HG02981 (cell line): ENCODE data around the gene ATP5ME.
"Not testable (repeated sequence)": the region's sequence is repeated elsewhere in the genome, so short reads cannot be mapped to it uniquely, and the experiment has no call there.

Source experiments
- ATAC-seq: cut with Tn5 transposase; IDR thresholded peaks from one replicate; pipeline ENCODE4 v1.9.1; 2021; ENCODE audit warnings: mild to moderate bottlenecking, moderate library complexity; ENCODE audit not compliant: unreplicated experiment

The ATP5ME gene

DNA sequence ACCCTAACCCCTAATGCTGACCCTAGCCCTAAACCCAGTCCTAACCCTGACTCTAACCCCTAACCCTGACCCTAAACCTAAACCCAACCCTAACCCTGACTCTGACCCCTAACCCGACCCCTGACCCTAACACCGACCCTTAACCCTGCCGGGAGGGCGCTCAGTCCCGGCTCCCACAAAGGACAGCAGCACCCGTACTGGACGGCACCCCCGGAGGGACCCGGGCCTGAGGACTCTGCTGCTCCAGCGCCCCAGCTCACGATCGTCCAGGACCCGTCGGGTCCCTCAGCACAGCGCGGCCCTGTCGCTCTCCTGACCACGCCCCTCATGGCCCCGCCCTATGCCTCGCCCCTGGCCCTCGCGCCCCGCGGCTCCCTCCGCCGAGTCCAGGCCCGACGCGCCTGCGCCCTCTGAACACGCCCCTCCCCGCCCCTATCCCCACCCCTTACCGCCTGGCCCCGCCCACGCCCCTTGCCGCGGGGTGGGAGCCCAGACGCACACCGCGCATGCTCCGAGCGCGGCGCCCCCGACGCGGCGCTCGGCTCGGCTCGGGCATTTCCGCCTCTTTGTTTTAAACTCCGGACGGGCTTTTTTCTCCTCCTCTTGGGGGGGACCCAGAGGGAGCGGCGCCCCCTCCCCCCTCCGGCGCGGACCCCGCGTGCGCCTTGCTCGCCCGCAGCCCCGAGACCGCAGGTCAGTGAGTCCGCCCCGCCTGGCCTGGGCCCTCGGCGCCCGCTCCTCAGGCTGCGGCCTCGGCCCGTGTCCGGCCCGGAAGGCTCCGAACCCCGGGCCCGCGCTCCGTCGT is 31.4 kb upstream of the ATP5ME start, which contains the start of gene PCGF3:
Gene PCGF3 (plus strand): TSS at position 555 of the 805 bp plus-strand sequence. CDS start 27,849 bp downstream, outside the sequence.
- peak; percentile 94 for ATAC-seq

DNA sequence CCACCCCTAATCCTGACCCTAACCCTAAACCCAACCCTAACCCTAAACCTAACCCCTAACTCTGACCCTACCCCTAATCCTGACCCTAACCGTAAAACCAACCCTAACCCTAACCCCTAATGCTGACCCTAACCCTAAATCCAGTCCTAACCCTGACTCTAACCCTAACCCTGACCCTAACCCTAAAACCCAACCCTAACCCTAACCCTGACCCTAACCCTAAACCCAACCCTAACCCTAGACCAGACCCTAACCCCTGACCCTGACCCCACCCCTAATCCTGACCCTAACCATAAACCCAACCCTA is 30.8 kb upstream of the ATP5ME start:
- ATAC-seq, result no peak

DNA sequence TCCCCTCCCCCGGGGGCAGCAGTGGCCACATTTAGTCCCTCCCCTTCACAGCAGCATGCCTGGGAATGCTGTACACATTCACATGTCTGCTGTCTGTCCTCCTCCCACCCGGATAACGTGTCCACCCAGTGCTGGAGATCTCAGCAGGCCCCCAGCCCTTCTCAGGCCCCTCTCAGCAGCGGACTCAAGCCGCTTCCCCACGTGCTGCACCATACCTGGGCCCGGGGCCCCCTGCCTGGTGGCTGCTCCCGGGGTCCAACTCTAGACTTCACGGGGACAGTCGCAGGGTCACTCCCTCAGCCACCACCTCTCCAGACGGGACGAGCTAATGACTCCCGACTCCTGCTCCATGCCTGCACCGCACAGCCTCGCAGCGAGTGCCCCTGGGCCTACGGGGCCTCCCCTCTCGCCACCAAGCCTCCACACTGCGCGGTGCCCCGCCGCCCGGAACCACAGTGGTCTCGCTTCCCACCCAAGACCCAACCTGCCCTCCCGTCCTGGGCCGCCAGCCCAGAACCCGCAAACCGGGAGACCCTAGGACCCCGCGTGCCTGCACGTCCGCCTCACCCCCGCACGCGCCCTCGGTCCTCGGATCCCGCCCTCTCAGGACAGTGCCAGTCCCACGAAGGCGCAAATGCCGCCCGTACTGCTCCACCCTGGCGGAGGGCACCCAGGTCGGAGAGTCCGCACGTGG is 30.3 kb upstream of the ATP5ME start:
- ATAC-seq, result no peak

DNA sequence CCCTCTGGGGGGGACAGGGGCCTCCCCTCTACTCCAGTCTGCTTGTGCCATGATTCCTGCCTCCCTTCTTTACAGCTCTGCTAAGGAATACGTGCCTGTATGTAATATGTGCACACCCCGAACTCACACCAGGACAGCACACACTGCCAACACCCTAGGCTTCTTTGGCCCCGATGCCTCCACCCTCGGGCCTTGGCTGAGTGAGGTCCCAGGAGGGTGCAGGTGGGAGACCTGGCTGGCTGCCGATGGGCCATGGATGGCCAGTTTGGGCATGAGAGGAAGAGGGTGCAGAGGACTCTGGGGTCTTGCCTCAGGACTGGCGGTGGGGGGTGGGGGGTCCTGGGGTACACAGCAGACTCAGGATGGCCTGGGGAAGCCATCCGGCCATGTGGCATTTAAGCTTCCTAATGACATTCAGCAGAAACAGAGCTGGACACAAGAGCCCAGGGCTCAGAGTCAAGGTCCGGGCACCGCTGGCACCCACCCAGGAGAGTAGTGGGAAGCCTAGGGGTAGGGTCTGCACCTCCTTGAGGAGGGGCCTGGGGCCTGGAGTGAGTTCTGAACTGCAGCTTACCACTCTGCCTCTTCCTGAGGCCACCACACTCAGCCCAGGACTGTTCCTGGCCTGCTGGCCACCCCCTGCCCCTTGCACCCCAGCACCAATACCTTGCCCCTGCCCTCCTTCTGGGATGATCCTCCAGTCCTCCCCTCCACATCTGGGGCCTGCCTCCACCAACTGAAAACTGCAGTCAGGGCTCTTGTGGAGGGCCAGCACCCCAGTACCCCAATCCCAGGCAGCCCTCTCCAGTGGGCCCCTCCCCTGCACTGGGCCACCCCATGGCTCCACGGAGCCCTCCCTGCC is 29.5 kb upstream of the ATP5ME start:
- no peak for ATAC-seq

DNA sequence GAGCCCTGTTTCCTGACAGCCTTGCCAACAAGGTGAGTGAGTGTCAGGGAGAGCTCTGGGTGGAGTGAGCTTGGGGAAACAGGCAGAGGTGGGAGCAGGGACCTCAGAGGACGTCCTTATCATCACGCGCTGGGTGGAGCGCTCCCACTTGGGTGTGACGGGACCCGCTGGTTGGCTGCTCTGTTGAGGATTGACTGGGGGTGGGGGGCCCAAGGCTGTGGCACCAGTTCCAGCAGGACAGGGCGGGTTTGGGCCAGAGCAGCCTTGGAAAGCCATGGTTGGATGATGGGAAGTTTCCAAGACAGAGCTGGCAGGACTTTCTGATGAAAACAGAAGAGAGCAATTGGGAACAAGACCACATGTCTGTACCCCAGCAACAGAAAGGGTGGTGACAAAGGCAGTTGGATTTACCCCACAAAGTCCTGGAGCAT is 28.6 kb upstream of the ATP5ME start:
- ATAC-seq, result no peak

DNA sequence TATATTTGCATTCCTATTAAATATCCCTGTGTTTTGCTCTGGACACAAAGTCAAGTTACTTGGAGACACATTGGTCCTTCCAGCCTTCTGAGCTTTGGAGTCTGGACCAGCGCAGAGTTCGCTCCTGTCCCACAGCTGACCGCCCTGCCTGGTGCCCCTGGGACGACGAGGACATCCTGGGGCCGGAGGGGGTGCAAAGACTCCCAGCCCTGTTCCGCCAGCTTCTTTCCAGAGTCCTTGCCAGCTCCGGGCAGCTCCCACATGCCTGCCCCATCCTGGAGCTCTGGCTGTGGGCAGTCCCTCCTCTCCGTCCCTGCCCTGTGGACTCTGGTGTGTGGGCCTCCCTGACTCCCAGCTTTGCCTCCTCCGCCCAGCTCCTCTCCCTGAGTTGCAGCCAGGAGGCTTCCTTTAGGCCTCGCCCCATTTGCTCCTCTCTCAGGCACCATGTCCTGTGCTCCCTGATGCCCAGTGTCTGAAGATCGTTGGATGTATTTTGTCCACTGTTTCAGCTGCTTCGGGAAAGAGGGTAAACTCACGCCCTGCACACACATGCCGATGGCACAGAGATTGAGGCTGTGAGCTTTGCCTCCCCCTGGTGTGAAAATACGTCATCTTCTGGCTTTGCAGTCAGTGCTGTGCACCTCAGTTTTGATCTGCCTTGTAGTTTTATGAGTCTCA is 26.6 kb upstream of the ATP5ME start:
- no peak for ATAC-seq

DNA sequence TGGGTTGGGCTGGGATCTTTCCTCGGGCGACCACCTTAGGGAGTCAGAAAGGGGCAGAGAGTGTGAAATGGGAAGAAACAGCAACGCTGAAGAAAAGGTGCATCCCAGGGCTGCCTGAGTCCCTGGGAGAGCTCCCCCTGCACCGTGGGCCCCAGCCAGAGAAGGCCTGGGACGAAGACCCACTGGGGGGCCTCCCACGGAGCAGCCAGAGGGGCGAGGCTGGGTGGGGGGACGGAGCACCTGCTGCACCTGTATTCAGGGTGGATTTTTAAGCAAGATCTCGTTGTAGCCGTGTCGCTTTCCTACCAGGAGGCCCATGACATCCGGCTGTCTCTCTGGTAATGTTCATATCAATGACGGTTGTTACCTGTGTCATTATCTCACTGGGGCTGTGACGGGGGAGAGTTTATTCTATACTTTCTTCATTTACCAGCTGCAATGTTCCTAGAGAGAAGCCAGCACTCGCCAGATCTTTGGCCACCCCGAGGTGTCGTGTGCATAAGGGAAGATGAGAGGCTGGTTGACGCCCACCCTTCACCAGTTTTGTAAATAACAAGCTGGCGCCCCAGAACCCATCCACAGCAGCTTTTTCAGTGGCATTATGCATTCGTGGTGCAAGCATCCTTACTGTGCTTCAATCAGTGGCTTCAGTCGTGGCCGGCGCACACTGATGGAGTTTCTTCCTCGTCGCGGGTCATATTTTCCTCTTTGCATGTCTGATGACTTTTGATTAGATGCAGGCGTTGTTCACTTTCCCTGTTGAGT is 25.9 kb upstream of the ATP5ME start:
- ATAC-seq, result no peak

DNA sequence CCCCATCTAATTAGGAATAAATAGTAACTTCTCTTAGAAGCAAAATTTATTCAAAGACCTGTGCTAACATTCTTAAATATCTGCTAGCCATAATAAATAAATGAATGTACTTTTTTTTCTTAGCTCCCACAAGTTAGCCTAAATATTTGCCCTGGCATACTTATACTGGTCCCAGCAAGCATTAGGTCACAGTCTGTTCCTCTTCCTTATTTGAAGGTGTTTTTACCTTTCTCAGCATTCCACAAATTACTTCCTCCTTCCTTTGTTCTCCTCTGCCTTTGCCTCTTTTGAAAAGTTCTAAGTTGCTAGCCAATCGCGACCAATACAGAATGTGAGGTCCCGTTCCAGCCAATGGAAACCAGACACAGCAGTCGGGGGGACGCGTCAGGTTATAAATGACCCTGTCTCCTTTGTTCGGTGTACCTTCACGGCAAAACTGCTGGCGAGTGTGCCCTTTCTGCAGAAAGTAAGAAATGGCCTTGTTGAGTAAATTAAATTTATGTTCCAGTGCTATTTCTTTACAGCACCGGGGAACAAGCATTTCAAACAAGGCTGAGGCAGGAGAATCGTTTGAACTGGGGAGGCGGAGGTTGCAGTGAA is 20.4 kb upstream of the ATP5ME start:
- ATAC-seq, result not testable (repeated sequence)

DNA sequence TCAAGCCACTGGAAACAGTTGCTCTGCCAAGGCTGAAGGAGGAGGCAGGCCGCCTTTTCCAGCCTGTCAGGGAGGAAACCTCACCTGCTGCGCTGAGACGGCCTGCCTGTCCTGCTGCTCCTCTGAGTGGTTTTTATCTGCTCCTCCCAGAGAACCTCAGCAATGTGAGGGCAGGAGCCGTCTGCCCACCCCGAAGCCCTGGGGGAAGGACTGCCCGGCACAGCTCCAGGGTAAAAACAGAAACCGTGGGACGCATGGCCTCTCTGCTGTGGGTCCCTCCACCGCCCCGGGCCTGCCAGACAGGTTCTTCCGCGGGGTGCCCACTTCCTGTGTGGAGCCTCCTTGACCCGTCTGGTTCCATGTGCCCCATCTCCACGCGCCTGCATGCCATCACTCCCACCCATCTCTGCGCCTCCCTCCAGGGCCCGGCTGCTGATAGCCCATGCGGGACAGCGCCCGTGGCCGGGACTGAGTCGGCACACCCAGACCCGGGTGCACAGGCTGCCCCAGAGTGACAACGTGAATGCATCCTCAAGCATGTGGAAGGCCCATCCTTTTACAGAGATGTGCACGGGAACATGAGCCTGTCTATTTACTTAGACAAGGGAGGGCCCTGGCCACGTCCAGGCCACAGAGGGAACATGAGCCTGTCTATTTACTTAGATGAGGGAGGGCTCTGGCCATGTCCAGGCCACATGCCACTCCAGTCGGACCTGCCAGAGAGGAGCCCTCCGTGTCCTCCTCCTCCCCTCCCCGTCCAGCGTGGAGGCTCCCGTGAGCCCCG is 18.9 kb upstream of the ATP5ME start:
- no peak for ATAC-seq

DNA sequence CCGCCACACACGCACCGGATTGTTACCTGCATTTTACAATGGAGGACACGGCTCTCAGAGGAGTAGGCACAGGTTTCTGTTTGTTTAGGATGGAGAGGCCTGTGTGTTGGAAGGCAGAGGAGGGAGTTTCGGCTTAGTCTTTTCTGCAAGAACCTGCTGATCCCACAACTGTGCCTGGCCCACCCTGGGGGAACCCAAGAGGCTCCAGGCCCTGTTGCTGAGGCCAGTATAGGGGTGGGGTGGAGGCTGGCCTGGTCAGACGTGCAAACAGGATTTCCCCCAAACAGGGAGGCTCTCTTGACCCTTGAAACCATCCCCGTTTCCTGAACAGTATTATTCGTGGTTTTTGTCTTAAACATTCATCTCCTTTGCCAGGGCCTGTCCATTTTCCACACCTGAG is 15.6 kb upstream of the ATP5ME start:
- no peak for ATAC-seq

DNA sequence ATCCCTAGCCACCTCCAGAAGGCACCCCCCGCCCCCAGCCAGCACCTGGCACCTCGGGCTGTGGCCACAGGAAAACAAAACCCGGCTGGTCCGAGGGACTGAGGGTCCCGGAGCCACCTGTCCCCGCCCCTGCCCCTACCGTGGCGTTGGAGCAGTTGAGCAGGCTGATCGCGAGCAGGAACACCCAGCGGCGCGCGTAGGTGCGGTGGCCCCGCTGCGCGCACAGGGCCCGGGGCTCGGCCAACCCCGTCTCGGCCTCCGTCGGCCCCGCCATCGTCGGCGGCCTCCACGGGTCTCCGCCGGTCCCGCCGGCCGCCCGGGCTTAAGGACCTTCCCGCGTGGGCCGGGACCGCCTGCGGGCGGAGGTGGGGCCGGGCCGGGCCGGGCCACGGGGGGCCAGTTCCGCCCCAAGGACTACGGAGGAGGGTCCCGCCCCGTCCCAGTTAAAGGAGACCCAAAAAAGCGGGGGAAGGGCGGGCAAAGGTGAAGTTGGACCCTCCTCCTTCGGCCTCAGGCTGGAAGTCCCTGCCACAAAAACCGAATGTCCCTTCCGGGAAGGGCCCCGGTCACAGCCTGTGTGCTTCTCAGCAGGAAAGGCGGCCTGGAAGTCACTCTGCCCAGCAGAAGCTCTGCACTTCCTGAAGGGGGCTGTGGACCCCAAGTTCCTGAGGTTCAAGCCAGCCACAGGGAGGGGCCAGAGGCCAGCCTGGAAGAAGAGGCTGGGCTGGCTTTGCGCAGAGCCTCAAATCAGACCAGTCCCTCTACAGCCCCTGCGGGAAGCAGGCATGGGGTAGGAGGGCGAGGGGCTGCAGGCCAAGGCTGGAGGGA is 15.0 kb upstream of the ATP5ME start, which contains the start of gene SLC49A3:
Gene SLC49A3 (minus strand): TSS at position 298 of the 828 bp plus-strand sequence. CDS start 24 bp downstream, at position 274.
- ATAC-seq, result no peak

DNA sequence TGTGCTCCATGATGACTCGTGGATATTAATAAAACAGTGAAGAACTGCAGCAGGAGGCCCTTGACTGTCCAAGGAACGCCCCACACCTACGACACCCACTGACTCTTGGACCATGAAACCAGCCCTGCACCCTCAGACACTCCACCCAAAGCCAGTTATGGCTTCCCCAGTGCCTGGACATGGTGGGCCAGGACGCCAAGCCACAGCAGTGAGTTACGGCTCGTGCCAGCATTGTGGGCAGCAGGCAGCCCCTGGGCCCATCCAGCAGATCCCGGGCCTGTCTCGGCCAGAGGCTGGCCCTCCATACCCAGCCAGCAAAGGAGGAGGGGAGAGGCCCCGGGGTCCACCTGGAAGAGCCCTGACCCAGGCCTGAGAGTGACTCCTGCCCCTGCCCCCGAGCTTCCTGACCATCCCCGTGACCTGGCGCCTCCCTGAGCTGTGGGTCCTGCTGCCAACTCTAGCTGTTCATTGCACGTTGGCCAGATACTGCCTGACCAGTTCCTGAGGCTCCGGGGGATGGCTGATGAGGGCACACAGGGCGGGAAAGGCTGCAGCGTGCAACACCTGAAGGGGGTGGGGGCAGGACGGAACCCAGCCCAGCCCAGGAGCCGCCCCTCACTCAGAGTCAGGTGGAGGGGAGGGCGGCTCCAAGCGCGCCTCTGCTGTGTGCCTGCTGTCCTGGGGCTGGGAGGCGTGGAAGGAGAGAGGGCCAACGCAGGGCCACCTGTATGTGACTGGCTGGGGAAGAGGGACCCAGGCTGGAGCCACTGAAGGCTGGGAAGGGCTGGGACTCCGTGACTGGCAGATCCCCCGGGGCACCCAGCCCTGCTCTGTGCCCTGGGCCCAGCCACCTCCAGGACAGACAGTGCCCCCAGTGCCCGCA is 14.1 kb upstream of the ATP5ME start:
- no peak for ATAC-seq

DNA sequence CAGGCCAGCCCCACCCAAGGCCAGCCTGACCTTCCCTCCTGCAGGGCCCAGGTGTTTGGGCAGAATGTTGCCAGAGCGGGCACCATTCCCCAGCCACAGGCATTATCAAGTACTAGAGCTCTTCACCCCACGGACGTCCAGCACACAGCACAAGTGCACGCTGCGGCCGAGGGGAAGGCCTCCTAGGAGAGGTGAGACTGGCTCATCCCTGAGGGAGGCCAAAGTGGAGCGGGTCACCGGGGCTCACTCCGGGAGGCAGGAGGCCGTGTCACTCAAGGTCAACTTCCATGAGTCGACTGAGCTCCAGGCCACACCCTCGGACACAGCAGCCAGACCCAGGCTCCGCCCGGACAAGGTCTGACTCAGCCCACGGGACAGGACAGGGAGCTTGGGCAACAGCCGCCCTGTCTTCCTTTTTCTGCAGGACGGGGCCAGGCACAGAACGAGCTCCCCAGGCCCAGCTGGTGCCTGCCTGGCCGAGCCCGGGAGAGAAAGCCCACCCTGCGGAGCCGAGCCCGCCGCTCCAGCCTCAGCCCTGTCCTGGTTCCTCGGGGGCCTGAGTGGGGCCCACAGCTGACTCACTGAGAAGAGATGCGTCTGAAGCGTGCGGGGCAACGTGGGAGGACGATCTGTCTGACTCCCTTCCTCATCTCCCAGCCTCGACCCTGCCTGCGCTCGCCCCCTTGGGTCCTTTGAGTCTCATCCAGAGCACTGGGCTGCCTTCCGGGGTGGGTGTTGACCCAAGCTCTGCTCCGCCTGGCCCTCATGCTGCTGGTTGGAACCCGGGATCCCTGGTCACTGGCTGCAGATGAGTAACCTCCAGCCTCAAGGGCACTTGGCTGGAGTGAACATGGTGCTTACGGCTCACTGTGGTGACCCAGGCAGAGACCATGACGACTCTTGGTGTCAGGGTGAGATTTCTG is 13.2 kb upstream of the ATP5ME start:
- ATAC-seq, result no peak

DNA sequence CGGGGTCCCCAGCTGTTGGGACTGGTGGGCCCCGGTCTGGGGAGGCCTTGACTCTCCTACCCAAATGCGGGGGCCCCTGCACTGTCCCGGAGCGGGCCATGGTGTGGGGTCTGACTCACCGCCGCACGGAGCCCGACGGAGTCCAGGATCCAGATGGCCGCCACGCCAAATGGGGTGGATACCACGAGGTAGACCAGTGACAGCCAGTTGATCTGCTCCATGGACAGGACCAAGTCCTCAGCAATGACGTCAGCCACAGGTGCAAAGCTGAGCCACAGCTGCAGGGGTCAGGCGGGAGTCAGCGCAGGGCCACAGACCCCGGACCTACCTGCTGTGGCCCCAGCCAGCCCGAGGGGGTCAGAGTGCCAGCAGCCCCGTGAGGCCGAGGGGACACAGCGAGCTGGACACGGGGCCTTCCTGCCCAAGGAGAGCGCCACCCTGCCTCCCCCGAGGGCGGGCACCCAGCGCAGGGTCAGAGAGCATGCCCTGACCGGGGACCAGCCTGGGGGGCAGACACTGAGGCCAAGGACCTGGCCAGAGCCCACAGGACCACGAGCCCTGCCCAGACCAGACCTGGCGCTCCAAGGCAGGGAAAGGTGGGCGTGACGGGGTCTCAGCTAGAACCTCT is 12.5 kb upstream of the ATP5ME start:
- ATAC-seq, result no peak

DNA sequence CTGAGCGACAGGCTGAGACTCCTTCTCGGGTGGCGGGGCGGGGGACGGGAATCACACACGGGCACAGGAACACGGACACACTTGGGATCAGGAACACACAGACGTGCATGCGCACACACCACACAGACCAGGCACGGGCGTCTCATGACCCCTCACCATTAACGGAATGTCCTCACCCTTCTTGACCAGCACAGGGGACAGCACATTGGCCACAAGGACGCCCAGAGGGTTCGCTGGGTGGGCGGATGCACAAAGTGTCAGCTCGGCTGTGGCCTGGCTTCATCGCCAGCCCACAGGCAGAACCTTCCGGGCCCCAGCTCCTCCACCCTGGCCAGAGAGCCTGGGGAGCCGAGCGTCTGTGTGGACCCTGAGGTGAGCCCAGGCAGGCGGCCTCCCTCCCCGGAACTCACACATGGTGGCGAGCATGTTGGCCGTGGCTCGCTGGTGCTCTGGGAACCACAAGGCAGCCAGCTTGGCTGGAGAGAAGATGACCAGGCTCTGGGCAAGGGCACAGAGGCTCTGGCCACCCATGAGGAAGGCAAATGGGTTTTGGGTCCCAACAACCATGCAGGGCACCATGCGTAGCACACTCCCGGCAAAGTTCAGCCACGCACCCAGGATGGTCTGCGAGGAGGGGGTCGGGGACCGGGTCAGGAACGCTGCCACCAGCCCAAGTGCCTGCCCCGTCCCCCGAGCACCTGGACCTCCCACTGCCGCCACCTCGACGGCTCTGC is 11.8 kb upstream of the ATP5ME start:
- no peak for ATAC-seq
